Effector memory CD4-positive, alpha-beta T cell (primary cell): ENCODE data around the gene ERICH6.

Source experiments
- DNase-seq, 3 donors: peaks; one replicate each; pipeline ENCODE4 v3.0.0-alpha.2; 2020
- H3K27ac ChIP-seq: 2 replicates; pipeline ENCODE4 v1.7.0; 2013; ENCODE audit warnings: mild to moderate bottlenecking, low read length, moderate library complexity; ENCODE audit not compliant: insufficient read depth, poor library complexity, severe bottlenecking
- H3K27me3 ChIP-seq: replicated peaks from 2 replicates; pipeline ENCODE4 v1.7.0; 2013; ENCODE audit warnings: mild to moderate bottlenecking, low read length; ENCODE audit not compliant: insufficient read depth, control insufficient read depth, poor library complexity, severe bottlenecking
- H3K36me3 ChIP-seq: 2 replicates; pipeline ENCODE4 v1.7.0; 2013; ENCODE audit warnings: mild to moderate bottlenecking, low read length, moderate library complexity; ENCODE audit not compliant: control insufficient read depth, insufficient read depth
- H3K4me1 ChIP-seq: 2 replicates; pipeline ENCODE4 v1.7.0; 2013; ENCODE audit warnings: low read length, mild to moderate bottlenecking; ENCODE audit not compliant: control insufficient read depth, insufficient read depth, poor library complexity, severe bottlenecking
- H3K4me3 ChIP-seq: 2 replicates; pipeline ENCODE4 v1.7.0; 2013; ENCODE audit warnings: low read length, low read depth, mild to moderate bottlenecking; ENCODE audit not compliant: insufficient read depth, poor library complexity, severe bottlenecking
- H3K9me3 ChIP-seq: 2 replicates; pipeline ENCODE4 v1.7.0; 2013; ENCODE audit warnings: mild to moderate bottlenecking, low read length, moderate library complexity; ENCODE audit not compliant: control insufficient read depth

The ERICH6 gene

GRCh38 chr3:150722267-150722666 is 18.5 kb upstream of the ERICH6 start:
- no peak for DNase-seq
- H3K4me1 ChIP-seq = no peaks in the 10 kb centered on the region
- no peaks in the 10 kb centered on the region for H3K9me3 ChIP-seq

GRCh38 chr3:150721285-150722130 is 17.8 kb upstream of the ERICH6 start:
- Histone ChIP-seq H3K27ac (no peak overlapping the region), H3K9me3 (no peaks in the 10 kb centered on the region), H3K27me3 (no peaks in the 10 kb centered on the region), H3K4me1 (no peaks in the 10 kb centered on the region), H3K4me3 (no peak overlapping the region), H3K36me3 (no peaks in the 10 kb centered on the region)
- DNase-seq = no peak

More at GRCh38 chr3:150722267-150722666, 18.5 kb upstream of the ERICH6 start:
- no peak overlapping the region for H3K4me3 ChIP-seq
- H3K27ac ChIP-seq = no peak overlapping the region
- H3K27me3 ChIP-seq = no peaks in the 10 kb centered on the region
- H3K36me3 ChIP-seq = no peaks in the 10 kb centered on the region

GRCh38 chr3:150720444-150720843 is 16.7 kb upstream of the ERICH6 start:
- H3K27me3 ChIP-seq = no peaks in the 10 kb centered on the region
- H3K4me1 ChIP-seq = no peaks in the 10 kb centered on the region
- H3K4me3 ChIP-seq = no peak overlapping the region
- H3K27ac ChIP-seq = no peak overlapping the region
- DNase-seq = no peak
- no peaks in the 10 kb centered on the region for H3K9me3 ChIP-seq
- H3K36me3 ChIP-seq = no peaks in the 10 kb centered on the region

- no peaks in the 10 kb centered on the region for H3K4me1 ChIP-seq
These were observed 6.4 kb upstream of the ERICH6 start for GRCh38 chr3:150710097-150710496.

GRCh38 chr3:150703299-150703755 is 393 bp downstream of the ERICH6 start:
- no peaks in the 10 kb centered on the region for H3K9me3 ChIP-seq
- DNase-seq = peak; percentile 12 to 34 (median 28)
- H3K4me1 ChIP-seq = peaks cover 6% of the 10 kb centered on the region
- H3K4me3 ChIP-seq = peak overlapping the region; percentile 84
- H3K36me3 ChIP-seq = no peaks in the 10 kb centered on the region
- H3K27ac ChIP-seq = peak overlapping the region; percentile 80
- no peaks in the 10 kb centered on the region for H3K27me3 ChIP-seq

More at GRCh38 chr3:150710097-150710496, 6.4 kb upstream of the ERICH6 start:
- no peaks in the 10 kb centered on the region for H3K9me3 ChIP-seq
- H3K27me3 ChIP-seq = no peaks in the 10 kb centered on the region
- DNase-seq = no peak
- H3K27ac ChIP-seq = no peak overlapping the region
- H3K4me3 ChIP-seq = no peak overlapping the region
- H3K36me3 ChIP-seq = peaks cover 5% of the 10 kb centered on the region

GRCh38 chr3:150699068-150699639 is 4.6 kb downstream of the ERICH6 start:
- Histone ChIP-seq H3K9me3 (no peaks in the 10 kb centered on the region), H3K4me1 (peaks cover 4% of the 10 kb centered on the region), H3K36me3 (no peaks in the 10 kb centered on the region), H3K4me3 (no peak overlapping the region), H3K27me3 (no peaks in the 10 kb centered on the region), H3K27ac (no peak overlapping the region)
- DNase-seq = no peak

- H3K4me3 ChIP-seq = no peak overlapping the region
- DNase-seq = no peak
- H3K4me1 ChIP-seq = no peaks in the 10 kb centered on the region
- no peaks in the 10 kb centered on the region for H3K36me3 ChIP-seq
- no peaks in the 10 kb centered on the region for H3K27me3 ChIP-seq
- H3K9me3 ChIP-seq = no peaks in the 10 kb centered on the region
- no peak overlapping the region for H3K27ac ChIP-seq
These were observed 6.1 kb downstream of the ERICH6 start for GRCh38 chr3:150697646-150698045.

GRCh38 chr3:150691414-150692040 is 12.2 kb downstream of the ERICH6 start:
- Histone ChIP-seq H3K4me3 (no peak overlapping the region), H3K27me3 (no peaks in the 10 kb centered on the region), H3K36me3 (no peaks in the 10 kb centered on the region), H3K4me1 (no peaks in the 10 kb centered on the region), H3K9me3 (no peaks in the 10 kb centered on the region), H3K27ac (no peak overlapping the region)
- DNase-seq = no peak

GRCh38 chr3:150687613-150688012 is 16.1 kb downstream of the ERICH6 start:
- no peak overlapping the region for H3K27ac ChIP-seq
- DNase-seq = no peak
- H3K4me1 ChIP-seq = no peaks in the 10 kb centered on the region
- no peaks in the 10 kb centered on the region for H3K27me3 ChIP-seq
- no peak overlapping the region for H3K4me3 ChIP-seq
- H3K9me3 ChIP-seq = no peaks in the 10 kb centered on the region
- no peaks in the 10 kb centered on the region for H3K36me3 ChIP-seq

- no peak for DNase-seq
- H3K4me3 ChIP-seq = no peak overlapping the region
- no peak overlapping the region for H3K27ac ChIP-seq
- no peaks in the 10 kb centered on the region for H3K36me3 ChIP-seq
- no peaks in the 10 kb centered on the region for H3K4me1 ChIP-seq
- H3K9me3 ChIP-seq = no peaks in the 10 kb centered on the region
- no peaks in the 10 kb centered on the region for H3K27me3 ChIP-seq
These were observed 20.9 kb downstream of the ERICH6 start for GRCh38 chr3:150682824-150683223.
